ENCODE data around the gene AOPEP. TPM values are rescaled to one million over a fixed set of nuclear protein-coding genes. Genes with fewer than 3 reads are reported as not detected.
A peak's percentile ranks its signal among the peaks of the same experiment; 100 is the strongest.

Gene AOPEP
- total RNA-seq, 1 experiment from 2014 or later = 15.0 TPM

DNA sequence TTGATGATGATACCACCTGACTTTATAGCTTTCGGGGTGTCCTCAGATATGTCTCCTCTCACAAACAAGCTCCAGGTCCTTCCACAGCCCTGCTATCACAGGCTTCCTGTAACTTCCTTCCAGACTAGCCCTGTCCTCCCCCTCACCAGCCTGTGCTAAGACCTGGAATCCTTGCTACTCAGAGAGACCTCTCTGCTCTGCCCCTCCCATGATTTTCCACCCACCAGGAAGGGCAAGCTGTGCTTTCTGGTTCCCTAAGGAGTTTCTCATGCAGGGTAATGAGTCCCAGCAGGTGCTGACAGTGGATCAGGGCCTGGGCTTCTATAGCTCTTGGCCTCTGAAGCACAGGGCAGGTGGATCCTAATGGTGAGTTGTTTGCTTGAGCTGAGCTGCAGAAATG, 86.9 kb downstream of the AOPEP start:
- no peak overlapping the region for H2BK120ac ChIP-seq (ENCODE audit: low read depth, low read length, poor library complexity, severe bottlenecking)
- DNase-seq = no peak
- no peaks in the 10 kb centered on the region for H3K4me1 ChIP-seq (ENCODE audit: insufficient read depth, low read length)
- H4K91ac ChIP-seq (ENCODE audit: insufficient read length, low read depth, low read length) = no peak overlapping the region
- H3K27me3 ChIP-seq (ENCODE audit: insufficient read depth, low read length) = no peaks in the 10 kb centered on the region
- H3K18ac ChIP-seq (ENCODE audit: insufficient read length, low read depth, low read length) = no peak overlapping the region
- H3K23me2 ChIP-seq (ENCODE audit: insufficient read length, low read depth, low read length, poor library complexity, severe bottlenecking) = no peaks in the 10 kb centered on the region
- no peak overlapping the region for H2BK5ac ChIP-seq (ENCODE audit: insufficient read length, low read length)
- no peak overlapping the region for H2AK5ac ChIP-seq (ENCODE audit: insufficient read length, low read length)
- no peak overlapping the region for H3K14ac ChIP-seq (ENCODE audit: insufficient read depth, low read length)
- Mint-ChIP-seq H3K36me3 (ENCODE audit: insufficient read depth in 1 of 3, low read depth in 3 of 3) (peaks cover 3 to 18% (median 8%) of the 10 kb centered on the region in 3 experiments; a peak in 6 of 7 replicates), H3K9me3 (no peaks in the 10 kb centered on the region; a peak in 1 of 5 replicates), H3K4me3 (no peak overlapping the region), H3K27me3 (ENCODE audit: low read depth) (no peaks in the 10 kb centered on the region), H3K27ac (peak overlapping the region in 1 of 3 experiments; percentile 6; a peak in 2 of 7 replicates), H3K4me1 (peaks cover 4 to 11% of the 10 kb centered on the region in 2 experiments; a peak in 3 of 4 replicates)
- no peak overlapping the region for H2BK20ac ChIP-seq (ENCODE audit: low read depth, low read length, poor library complexity, severe bottlenecking)
- WGBS (ENCODE audit: extremely low coverage, insufficient read length, low lambda C conversion rate) = no CpG with 5 or more reads among the region's 1 CpG
- no peak overlapping the region for H4K5ac ChIP-seq (ENCODE audit: insufficient read length, low read depth, low read length)
- no peaks in the 10 kb centered on the region for H3K79me1 ChIP-seq (ENCODE audit: insufficient read depth, low read depth, low read length, poor library complexity, severe bottlenecking)
- no peaks in the 10 kb centered on the region for H3K9me3 ChIP-seq (ENCODE audit: control insufficient read depth, low read depth, low read length)
- H3K9ac ChIP-seq (ENCODE audit: extremely low read depth, insufficient read length, low read length) = no peak overlapping the region
- no peak overlapping the region for H3T11ph ChIP-seq (ENCODE audit: low read length)
- H3K23ac ChIP-seq (ENCODE audit: insufficient read length, low read depth, low read length) = no peak overlapping the region
- no peak overlapping the region for H3K4me2 ChIP-seq (ENCODE audit: insufficient read depth, insufficient read length, low read length)
- H3K56ac ChIP-seq (ENCODE audit: insufficient read length, low read depth, low read length) = no peak overlapping the region
- TF ChIP-seq, protein P1, sequence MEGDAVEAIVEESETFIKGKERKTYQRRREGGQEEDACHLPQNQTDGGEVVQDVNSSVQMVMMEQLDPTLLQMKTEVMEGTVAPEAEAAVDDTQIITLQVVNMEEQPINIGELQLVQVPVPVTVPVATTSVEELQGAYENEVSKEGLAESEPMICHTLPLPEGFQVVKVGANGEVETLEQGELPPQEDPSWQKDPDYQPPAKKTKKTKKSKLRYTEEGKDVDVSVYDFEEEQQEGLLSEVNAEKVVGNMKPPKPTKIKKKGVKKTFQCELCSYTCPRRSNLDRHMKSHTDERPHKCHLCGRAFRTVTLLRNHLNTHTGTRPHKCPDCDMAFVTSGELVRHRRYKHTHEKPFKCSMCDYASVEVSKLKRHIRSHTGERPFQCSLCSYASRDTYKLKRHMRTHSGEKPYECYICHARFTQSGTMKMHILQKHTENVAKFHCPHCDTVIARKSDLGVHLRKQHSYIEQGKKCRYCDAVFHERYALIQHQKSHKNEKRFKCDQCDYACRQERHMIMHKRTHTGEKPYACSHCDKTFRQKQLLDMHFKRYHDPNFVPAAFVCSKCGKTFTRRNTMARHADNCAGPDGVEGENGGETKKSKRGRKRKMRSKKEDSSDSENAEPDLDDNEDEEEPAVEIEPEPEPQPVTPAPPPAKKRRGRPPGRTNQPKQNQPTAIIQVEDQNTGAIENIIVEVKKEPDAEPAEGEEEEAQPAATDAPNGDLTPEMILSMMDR (conservative IDR thresholded peaks at IDR 0.05) = no peak
- H3K79me2 ChIP-seq (ENCODE audit: insufficient read depth, low read length) = no peaks in the 10 kb centered on the region
- no peak overlapping the region for H3K4ac ChIP-seq (ENCODE audit: low read depth, low read length)
- no peak overlapping the region for H4K8ac ChIP-seq (replicated peaks; ENCODE audit: insufficient read length, low read depth, low read length)
- no peak overlapping the region for H2BK12ac ChIP-seq (ENCODE audit: insufficient read length, low read depth, low read length)
- H2AFZ ChIP-seq (ENCODE audit: low read length) = no peak overlapping the region
- H4K20me1 ChIP-seq (ENCODE audit: control insufficient read depth, insufficient read depth, insufficient read length) = no peaks in the 10 kb centered on the region
- no peak overlapping the region for H2BK15ac ChIP-seq (ENCODE audit: low read depth, low read length)
- H3K27ac ChIP-seq (ENCODE audit: insufficient read length, low read depth, low read length) = no peak overlapping the region
